CD4-positive, alpha-beta memory T cell (primary cell): ENCODE measurements around the gene OR5L2. TPM values are rescaled to one million over a fixed set of nuclear protein-coding genes. Genes with fewer than 3 reads are reported as not detected.

Experiments used
- polyA plus RNA-seq, 2 donors: library from polyadenylated mRNA; unstranded; fragments of 300-500 nt; fragmentation: Illumina TruSeq; gene quantifications; one replicate each; pipeline ENCODE4 v1.2.3, GENCODE V29; 2021
- total RNA-seq, 2 experiments: library from RNA; stranded (reverse); gene quantifications; one replicate each; pipeline ENCODE4 v1.2.3, GENCODE V29; 2021

Gene OR5L2
- total and polyA plus RNA-seq, 4 experiments from 2014 or later: not detected

Other genes with a start within 250 kb of the OR5L2 start
- not detected for gene OR4C11, start 219.6 kb upstream of the OR5L2 start, total RNA-seq
- gene OR4C11, start 219.6 kb upstream of the OR5L2 start, polyA plus RNA-seq: not detected
- gene OR4P4, start 192.1 kb upstream of the OR5L2 start, total RNA-seq: not detected
- gene OR4P4, start 192.1 kb upstream of the OR5L2 start, polyA plus RNA-seq: not detected
- not detected for gene OR4S2, start 178.9 kb upstream of the OR5L2 start, total RNA-seq
- gene OR4S2, start 178.9 kb upstream of the OR5L2 start, polyA plus RNA-seq: not detected
- not detected for gene OR4C6, start 165.0 kb upstream of the OR5L2 start, total RNA-seq
- gene OR4C6, start 165.0 kb upstream of the OR5L2 start, polyA plus RNA-seq: not detected
- gene OR5D13, start 53.8 kb upstream of the OR5L2 start, total RNA-seq: not detected
- not detected for gene OR5D13, start 53.8 kb upstream of the OR5L2 start, polyA plus RNA-seq
- not detected for gene OR5D14, start 31.7 kb upstream of the OR5L2 start, total RNA-seq
- not detected for gene OR5D14, start 31.7 kb upstream of the OR5L2 start, polyA plus RNA-seq
- gene OR5L1, start 15.9 kb upstream of the OR5L2 start, total RNA-seq: not detected
- gene OR5L1, start 15.9 kb upstream of the OR5L2 start, polyA plus RNA-seq: not detected
- not detected for gene OR5D18, start 7.6 kb upstream of the OR5L2 start, total RNA-seq
- not detected for gene OR5D18, start 7.6 kb upstream of the OR5L2 start, polyA plus RNA-seq
- not detected for gene OR5D16, start 11.5 kb downstream of the OR5L2 start, total RNA-seq
- gene OR5D16, start 11.5 kb downstream of the OR5L2 start, polyA plus RNA-seq: not detected
- gene TRIM51, start 56.1 kb downstream of the OR5L2 start, total RNA-seq: not detected
- not detected for gene TRIM51, start 56.1 kb downstream of the OR5L2 start, polyA plus RNA-seq
- not detected for gene OR5W2, start 87.4 kb downstream of the OR5L2 start, total RNA-seq
- gene OR5W2, start 87.4 kb downstream of the OR5L2 start, polyA plus RNA-seq: not detected
- gene OR5I1, start 109.2 kb downstream of the OR5L2 start, total RNA-seq: not detected
- not detected for gene OR5I1, start 109.2 kb downstream of the OR5L2 start, polyA plus RNA-seq
- gene OR10AG1, start 142.7 kb downstream of the OR5L2 start, total RNA-seq: not detected
- not detected for gene OR10AG1, start 142.7 kb downstream of the OR5L2 start, polyA plus RNA-seq
- gene OR5F1, start 167.4 kb downstream of the OR5L2 start, total RNA-seq: not detected
- gene OR5F1, start 167.4 kb downstream of the OR5L2 start, polyA plus RNA-seq: not detected
- gene OR5AS1, start 200.4 kb downstream of the OR5L2 start, total RNA-seq: not detected
- gene OR5AS1, start 200.4 kb downstream of the OR5L2 start, polyA plus RNA-seq: not detected